ENCODE data around the gene ALG3. TPM values are rescaled to one million over a fixed set of nuclear protein-coding genes. Genes with fewer than 3 reads are reported as not detected.

The ALG3 gene
- total and polyA plus RNA-seq, 9 of the 15 experiments (the other 6 are each of a cell fraction or from before 2014, with no cell fraction given), result 37.5 to 107 (median 80.1) TPM

- TF ChIP-seq MGA (IDR thresholded peaks at IDR 0.05), result peak; percentile 63
- TF ChIP-seq ZKSCAN3 (CRISPR knock-in tag; IDR thresholded peaks at IDR 0.05), result no peak
- peak; percentile 81 for TF ChIP-seq NFE2 (IDR thresholded peaks at IDR 0.05; ENCODE audit: low read depth)
- peak; percentile 92 for TF ChIP-seq MXD1 (CRISPR knock-in tag; IDR thresholded peaks at IDR 0.05; ENCODE audit: borderline replicate concordance, poor library complexity, severe bottlenecking)
- TF ChIP-seq, protein P1, sequence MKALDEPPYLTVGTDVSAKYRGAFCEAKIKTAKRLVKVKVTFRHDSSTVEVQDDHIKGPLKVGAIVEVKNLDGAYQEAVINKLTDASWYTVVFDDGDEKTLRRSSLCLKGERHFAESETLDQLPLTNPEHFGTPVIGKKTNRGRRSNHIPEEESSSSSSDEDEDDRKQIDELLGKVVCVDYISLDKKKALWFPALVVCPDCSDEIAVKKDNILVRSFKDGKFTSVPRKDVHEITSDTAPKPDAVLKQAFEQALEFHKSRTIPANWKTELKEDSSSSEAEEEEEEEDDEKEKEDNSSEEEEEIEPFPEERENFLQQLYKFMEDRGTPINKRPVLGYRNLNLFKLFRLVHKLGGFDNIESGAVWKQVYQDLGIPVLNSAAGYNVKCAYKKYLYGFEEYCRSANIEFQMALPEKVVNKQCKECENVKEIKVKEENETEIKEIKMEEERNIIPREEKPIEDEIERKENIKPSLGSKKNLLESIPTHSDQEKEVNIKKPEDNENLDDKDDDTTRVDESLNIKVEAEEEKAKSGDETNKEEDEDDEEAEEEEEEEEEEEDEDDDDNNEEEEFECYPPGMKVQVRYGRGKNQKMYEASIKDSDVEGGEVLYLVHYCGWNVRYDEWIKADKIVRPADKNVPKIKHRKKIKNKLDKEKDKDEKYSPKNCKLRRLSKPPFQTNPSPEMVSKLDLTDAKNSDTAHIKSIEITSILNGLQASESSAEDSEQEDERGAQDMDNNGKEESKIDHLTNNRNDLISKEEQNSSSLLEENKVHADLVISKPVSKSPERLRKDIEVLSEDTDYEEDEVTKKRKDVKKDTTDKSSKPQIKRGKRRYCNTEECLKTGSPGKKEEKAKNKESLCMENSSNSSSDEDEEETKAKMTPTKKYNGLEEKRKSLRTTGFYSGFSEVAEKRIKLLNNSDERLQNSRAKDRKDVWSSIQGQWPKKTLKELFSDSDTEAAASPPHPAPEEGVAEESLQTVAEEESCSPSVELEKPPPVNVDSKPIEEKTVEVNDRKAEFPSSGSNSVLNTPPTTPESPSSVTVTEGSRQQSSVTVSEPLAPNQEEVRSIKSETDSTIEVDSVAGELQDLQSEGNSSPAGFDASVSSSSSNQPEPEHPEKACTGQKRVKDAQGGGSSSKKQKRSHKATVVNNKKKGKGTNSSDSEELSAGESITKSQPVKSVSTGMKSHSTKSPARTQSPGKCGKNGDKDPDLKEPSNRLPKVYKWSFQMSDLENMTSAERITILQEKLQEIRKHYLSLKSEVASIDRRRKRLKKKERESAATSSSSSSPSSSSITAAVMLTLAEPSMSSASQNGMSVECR (CRISPR knock-in tag; IDR thresholded peaks at IDR 0.05), result peak; percentile 59
- TF ChIP-seq, protein P2, sequence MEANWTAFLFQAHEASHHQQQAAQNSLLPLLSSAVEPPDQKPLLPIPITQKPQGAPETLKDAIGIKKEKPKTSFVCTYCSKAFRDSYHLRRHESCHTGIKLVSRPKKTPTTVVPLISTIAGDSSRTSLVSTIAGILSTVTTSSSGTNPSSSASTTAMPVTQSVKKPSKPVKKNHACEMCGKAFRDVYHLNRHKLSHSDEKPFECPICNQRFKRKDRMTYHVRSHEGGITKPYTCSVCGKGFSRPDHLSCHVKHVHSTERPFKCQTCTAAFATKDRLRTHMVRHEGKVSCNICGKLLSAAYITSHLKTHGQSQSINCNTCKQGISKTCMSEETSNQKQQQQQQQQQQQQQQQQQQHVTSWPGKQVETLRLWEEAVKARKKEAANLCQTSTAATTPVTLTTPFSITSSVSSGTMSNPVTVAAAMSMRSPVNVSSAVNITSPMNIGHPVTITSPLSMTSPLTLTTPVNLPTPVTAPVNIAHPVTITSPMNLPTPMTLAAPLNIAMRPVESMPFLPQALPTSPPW (CRISPR knock-in tag; IDR thresholded peaks at IDR 0.05), result no peak; the same call in 1 of the 2 replicates
- 0 out of 2 replicates have a peak, but pooled peaks have one; percentile 16 for TF ChIP-seq LEF1 (IDR thresholded peaks at IDR 0.05)
- no peak for TF ChIP-seq MCM7 (IDR thresholded peaks at IDR 0.05)
Measured at GRCh38 chr3:184249412-184250166, 827 bp upstream of the ALG3 start, which contains the start of gene EEF1AKMT4 (continued).

All from K562 (cell line).